Fibroblast of the aortic adventitia (primary cell): ENCODE results near the gene OTOP2. TPM values are rescaled to one million over a fixed set of nuclear protein-coding genes. Genes with fewer than 3 reads are reported as not detected.

Source experiments
- DNase-seq: peaks from one replicate; pipeline ENCODE4 v3.0.0-alpha.2; 2010; ENCODE audit warnings: low read depth
- H3K4me3 ChIP-seq: 2 replicates; pipeline ENCODE4 v1.5.1; 2011; ENCODE audit warnings: low read depth, mild to moderate bottlenecking, control low read depth, low read length, moderate library complexity
- total RNA-seq: library from RNA; depleted of rRNA; stranded (reverse); fragments of >200 nt; gene quantifications from 2 replicates; pipeline ENCODE4 v1.2.3, GENCODE V29; 2012; ENCODE audit warnings: low replicate concordance
- TF ChIP-seq, protein P1 (sequence below): IDR thresholded peaks from 2 replicates; pipeline ENCODE4 v1.5.1; 2011; ENCODE audit warnings: mild to moderate bottlenecking, low read length, control low read depth, inconsistent platforms; ENCODE audit not compliant: insufficient read depth

OTOP2 gene
- total RNA-seq, 1 donor = not detected

GRCh38 chr17:74946641-74947040, 22.6 kb downstream of the OTOP2 start:
- TF ChIP-seq, protein P1, sequence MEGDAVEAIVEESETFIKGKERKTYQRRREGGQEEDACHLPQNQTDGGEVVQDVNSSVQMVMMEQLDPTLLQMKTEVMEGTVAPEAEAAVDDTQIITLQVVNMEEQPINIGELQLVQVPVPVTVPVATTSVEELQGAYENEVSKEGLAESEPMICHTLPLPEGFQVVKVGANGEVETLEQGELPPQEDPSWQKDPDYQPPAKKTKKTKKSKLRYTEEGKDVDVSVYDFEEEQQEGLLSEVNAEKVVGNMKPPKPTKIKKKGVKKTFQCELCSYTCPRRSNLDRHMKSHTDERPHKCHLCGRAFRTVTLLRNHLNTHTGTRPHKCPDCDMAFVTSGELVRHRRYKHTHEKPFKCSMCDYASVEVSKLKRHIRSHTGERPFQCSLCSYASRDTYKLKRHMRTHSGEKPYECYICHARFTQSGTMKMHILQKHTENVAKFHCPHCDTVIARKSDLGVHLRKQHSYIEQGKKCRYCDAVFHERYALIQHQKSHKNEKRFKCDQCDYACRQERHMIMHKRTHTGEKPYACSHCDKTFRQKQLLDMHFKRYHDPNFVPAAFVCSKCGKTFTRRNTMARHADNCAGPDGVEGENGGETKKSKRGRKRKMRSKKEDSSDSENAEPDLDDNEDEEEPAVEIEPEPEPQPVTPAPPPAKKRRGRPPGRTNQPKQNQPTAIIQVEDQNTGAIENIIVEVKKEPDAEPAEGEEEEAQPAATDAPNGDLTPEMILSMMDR = no peak
- DNase-seq = no peak
- H3K4me3 ChIP-seq = no peak overlapping the region

DNA sequence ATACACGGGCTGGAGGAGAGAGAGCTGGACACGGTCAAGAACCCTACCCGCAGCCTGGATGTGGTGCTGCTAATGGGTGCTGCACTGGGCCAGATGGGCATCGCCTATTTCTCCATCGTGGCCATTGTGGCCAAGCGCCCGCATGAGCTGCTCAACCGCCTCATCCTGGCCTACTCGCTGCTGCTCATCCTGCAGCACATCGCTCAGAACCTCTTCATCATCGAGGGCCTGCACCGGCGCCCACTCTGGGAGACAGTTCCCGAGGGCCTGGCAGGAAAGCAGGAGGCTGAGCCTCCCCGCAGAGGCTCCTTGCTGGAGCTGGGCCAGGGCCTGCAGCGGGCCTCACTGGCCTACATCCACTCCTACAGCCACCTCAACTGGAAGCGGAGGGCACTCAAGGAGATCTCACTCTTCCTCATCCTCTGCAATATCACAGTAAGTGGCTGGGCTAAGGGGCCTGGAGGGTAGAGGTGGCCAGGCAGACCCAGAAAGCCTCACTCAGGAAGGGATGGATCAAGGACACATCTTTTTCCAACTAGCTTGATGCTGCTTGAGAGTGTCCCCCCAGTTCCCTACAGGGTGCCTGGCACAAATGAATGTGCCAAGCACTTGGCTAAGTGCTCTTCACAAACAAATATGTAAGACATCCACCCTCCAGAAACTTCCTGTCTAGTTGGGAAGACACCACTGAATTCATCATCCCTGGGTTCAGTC, 23.1 kb downstream of the OTOP2 start:
- H3K4me3 ChIP-seq = no peak overlapping the region
- DNase-seq = no peak
- TF ChIP-seq, protein P1 = no peak

DNA sequence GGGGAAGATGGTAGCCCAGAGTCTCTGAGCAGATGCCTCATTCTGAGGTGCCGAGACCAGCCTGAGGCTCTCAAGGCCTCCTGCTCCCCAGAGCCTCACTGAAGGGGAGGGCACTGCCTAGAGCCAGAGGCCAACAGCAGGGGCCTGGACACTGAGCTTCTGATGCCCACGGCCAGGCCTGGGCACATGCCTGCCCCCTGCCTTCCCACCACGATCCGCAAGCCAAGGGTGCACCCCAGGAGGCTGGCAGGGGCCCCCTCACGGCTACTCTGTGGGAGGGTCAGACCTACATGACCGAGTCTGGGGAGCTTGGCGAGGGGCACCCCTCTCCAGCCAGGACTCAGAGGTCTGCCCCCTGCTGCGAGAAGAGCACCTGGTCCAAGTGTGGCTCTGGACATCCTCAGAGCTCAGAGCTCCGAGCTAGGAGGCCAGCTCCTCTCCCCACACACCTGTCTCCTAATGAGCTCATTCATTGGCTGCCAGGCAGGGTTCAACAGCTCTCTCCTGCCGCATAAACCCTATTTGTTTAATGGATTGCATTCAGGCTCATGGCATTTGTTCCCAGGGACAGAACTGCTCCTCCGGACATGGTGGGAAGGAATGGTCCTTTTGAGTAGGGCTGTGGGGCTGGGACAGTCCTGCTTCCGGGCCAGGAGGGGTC, 25.5 kb downstream of the OTOP2 start:
- TF ChIP-seq, protein P1 = no peak
- no peak overlapping the region for H3K4me3 ChIP-seq
- no peak for DNase-seq

GRCh38 chr17:74950207-74950606, 26.1 kb downstream of the OTOP2 start:
- TF ChIP-seq, protein P1 = no peak
- no peak overlapping the region for H3K4me3 ChIP-seq
- DNase-seq = no peak

- H3K4me3 ChIP-seq = no peak overlapping the region
- no peak for DNase-seq
These were observed 27.0 kb downstream of the OTOP2 start for GRCh38 chr17:74951065-74951464.

DNA sequence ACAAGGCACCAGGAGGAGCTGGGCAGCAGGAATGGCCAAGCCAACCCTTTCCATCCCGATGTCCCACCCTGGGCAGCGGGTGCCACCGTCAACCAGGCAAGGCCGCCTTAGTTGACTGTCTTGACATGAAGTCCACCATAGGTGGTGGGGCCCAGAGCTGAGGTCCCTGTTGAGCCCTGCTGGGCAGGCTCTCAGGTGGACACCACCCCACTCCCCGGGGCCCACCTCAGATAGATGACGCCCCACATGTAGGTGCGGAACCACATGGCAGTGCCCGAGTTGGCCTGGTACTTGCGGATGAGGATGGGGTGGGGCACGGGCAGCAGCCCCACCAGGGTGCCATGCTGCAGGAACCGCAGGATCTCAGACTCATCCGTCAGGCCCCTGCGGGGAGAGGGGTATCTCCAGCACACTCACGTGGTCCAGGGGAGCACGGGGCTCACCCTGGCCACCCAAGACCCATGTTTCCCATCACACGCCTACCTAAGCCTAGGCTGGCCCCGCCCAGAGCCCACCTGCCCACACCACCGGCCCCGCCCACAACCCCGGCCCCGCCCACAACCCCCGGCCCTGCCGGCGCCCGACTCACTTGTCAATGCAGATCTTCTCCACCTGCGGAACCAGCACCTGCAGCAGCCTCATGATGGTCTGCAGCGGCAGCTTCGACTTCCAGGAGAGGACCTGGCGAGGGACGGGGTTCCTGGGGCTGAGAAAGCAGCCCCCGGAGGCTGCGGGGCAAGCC, 27.8 kb downstream of the OTOP2 start:
- TF ChIP-seq, protein P1 = no peak
- DNase-seq = no peak
- no peak overlapping the region for H3K4me3 ChIP-seq

More at GRCh38 chr17:74951065-74951464, 27.0 kb downstream of the OTOP2 start:
- TF ChIP-seq, protein P1 = no peak
